ELR (cell line): ENCODE measurements around the gene SCAMP4.

ENCODE experiments used
- DNase-seq: peaks from one replicate; pipeline ENCODE4 v3.0.0-alpha.2; 2015; ENCODE audit warnings: low read depth

Gene SCAMP4

DNA sequence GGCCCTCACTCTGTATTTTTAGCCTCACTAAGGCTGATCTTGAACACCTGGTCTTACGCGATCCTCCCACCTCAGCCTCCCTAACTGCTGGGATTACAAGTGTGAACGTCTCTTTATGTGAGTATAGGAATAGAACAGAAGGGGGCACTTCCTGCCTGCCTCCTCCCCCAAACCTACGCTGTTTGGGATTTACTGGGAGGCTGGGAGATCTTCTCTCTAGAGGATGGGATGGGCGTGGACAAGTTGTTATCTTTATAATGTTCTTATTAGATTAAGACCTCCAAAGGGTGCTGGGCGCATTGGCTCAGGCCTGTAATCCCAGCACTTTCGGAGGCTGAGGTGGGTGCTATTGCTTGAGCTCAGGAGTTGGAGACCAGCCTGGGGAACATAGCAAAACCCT lies 32.9 kb downstream of the SCAMP4 start:
- no peak for DNase-seq

GRCh38 chr19:1941146-1942077 lies 36.2 kb downstream of the SCAMP4 start, which contains the start of gene CSNK1G2:
Gene CSNK1G2, plus strand, starts transcription at chr19:1941172. Its CDS starts 28,601 bp downstream, at chr19:1969773.
- DNase-seq, result peak; percentile 16

GRCh38 chr19:1942078-1942933 lies 37.1 kb downstream of the SCAMP4 start:
- DNase-seq, result peak; percentile 80

- peak; percentile 18 for DNase-seq
These were observed 37.8 kb downstream of the SCAMP4 start for GRCh38 chr19:1942934-1943555.

GRCh38 chr19:1943661-1944087 lies 38.5 kb downstream of the SCAMP4 start:
- DNase-seq, result no peak

- no peak for DNase-seq
These were observed 39.1 kb downstream of the SCAMP4 start for GRCh38 chr19:1944088-1944915.

GRCh38 chr19:1944916-1945561 lies 39.8 kb downstream of the SCAMP4 start:
- DNase-seq, result no peak

- DNase-seq, result peak; percentile 53
These were observed 40.7 kb downstream of the SCAMP4 start for GRCh38 chr19:1945899-1946298.

DNA sequence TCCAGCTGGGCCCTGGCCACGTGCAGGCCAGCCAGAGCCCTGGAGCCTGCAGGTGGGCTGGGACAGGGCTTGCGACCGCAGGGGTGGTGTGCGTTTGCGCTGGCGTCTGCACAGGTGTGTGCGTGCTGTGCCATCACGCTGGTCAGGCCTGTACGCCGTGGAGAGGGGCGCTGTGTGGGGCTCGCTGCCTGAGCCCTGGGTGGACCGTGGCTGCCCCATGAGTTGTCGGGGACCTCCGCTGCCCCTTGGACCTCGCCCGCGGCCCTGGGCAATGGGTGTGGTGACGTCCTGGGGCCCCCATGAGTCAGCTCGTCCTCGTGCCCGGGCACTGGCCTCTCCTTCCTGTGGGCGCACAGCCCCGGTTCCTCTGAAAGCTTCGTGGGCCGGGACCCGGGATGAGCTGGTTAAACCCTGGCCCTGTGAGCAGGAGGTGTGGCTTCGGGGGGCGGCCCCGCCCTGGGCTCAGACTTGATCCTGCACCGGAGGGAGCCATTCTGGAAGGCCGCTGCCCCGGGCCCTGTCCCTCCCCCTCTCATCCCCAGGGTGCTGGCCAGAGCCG lies 42.5 kb downstream of the SCAMP4 start:
- DNase-seq, result peak; percentile 21

DNA sequence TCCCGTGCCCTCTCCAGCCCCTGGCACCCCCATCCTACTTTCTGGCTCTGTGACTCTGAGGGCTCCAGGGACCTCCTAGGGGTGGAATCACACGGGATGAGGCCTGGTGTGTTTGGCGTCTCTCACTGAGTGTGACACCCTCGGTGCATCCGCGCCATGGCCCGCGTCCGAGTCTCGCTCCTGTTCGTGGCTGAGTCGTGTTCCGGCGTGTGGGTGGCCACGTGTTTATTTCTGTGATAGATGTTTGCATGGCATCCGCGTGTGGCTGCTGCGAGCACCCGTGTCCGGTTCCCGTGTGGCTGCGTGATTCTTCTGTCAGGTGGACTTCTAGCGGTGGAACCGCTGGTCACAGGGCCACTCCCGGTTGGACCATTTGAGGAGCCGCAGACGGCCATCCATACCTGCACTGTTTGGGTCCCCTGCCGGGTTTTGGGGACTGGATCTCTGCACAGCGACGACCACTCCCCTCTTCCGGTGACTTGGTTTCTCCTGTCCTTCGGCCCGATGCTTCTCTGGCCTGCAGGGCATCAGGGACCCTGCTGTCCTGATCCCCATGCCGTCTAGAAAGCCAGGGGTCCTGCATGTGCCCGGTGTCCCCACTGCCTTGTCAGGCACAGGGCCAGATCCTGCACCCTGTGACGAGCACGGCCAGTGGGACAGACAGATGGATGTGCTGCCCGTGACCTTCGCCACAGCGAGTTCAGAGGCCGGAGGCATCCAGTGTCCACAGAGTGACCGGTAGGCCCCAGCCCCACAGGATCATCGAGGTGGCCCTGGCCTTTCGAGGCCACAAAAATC lies 44.3 kb downstream of the SCAMP4 start:
- DNase-seq, result no peak

- no peak for DNase-seq
These were observed 45.4 kb downstream of the SCAMP4 start for GRCh38 chr19:1950640-1951039.

GRCh38 chr19:1952635-1953034 lies 47.4 kb downstream of the SCAMP4 start:
- peak; percentile 21 for DNase-seq

- DNase-seq, result no peak
These were observed 47.8 kb downstream of the SCAMP4 start for GRCh38 chr19:1953037-1953436.

GRCh38 chr19:1953441-1954094 lies 48.4 kb downstream of the SCAMP4 start:
- DNase-seq, result no peak

DNA sequence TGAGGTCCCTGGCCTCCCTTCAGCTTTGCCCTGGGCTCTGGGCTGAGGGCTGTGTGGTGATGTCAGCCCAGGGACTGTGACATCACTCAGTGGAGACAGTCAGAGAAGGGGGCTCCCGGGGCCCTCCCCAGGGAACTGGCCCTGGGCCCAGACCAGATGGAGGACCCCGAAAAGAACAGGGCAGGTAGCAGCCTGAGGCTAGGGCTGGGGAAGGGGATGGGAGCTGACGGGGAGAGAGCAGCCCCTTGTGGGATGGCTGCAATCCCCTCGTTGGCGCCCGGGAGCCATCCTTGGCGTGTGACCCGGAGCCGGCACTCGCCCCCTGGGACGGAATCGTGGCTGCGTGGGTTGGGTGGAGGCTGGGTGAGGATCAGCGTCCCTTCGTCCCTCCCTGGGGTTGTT lies 49.3 kb downstream of the SCAMP4 start:
- no peak for DNase-seq

- no peak for DNase-seq
These were observed 50.2 kb downstream of the SCAMP4 start for GRCh38 chr19:1955171-1956121.

DNA sequence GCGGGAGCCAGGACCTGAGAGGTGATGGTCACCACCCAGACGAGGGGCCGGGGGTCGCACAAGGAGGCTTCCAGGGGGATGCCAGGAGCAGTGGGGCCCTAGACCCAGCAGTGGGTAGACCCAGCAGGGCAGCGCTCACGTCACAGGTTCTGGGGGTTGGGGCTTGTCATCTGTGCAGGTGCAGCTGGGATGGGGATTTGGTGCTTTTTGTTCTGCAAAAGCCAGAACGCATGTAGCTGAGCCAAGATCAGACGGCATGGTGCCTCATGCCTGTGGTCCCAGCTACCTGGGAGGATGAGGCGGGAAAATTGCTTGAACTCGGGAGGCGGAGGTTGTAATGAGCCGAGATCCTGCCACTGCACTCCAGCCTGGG lies 50.9 kb downstream of the SCAMP4 start:
- no peak for DNase-seq

DNA sequence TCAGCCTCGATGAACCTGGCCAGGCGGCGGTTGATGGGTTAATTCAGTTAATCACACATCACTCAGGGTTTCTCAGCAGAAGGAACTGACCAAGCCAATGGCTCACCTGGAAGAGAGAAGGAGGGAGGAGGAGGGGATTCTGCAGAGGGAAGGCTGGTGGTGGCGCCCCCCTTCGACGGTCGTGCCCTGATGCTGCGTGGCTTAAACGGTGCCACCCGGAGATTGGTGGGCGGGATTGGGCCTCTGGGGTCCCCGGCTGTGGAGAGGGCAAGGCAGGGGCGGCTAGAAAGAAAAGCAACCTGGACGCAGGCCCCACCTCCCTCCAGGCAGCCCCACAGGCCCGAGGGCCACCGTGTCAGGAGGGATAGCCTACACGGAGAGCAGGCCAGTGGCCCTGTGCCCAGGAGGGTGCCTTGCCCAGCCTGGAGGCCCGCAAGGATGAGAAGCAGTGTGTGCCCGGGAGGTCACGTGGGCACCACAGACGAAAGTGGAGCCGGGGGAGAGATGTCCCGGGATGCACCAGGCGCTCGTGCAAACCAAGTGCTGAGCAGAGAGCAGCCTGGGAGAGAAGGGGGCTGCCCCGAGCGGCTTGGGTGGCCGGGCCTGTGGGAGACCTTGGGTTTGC lies 51.8 kb downstream of the SCAMP4 start:
- DNase-seq, result no peak
